ENCODE measurements around the gene CADPS2.

The CADPS2 gene

GRCh38 chr7:122766593-122766992, 119.7 kb downstream of the CADPS2 start:
- no peak for DNase-seq

GRCh38 chr7:122764902-122765301, 121.4 kb downstream of the CADPS2 start:
- DNase-seq, result no peak

GRCh38 chr7:122764020-122764419, 122.2 kb downstream of the CADPS2 start:
- no peak for DNase-seq

- no peak for DNase-seq
These were observed 124.2 kb downstream of the CADPS2 start for GRCh38 chr7:122762071-122762470.

GRCh38 chr7:122758501-122758900, 127.8 kb downstream of the CADPS2 start:
- DNase-seq, result no peak

- DNase-seq, result no peak
These were observed 129.4 kb downstream of the CADPS2 start for GRCh38 chr7:122756860-122757259.

GRCh38 chr7:122755696-122756095, 130.6 kb downstream of the CADPS2 start:
- DNase-seq, result no peak

GRCh38 chr7:122752583-122752982, 133.7 kb downstream of the CADPS2 start:
- no peak for DNase-seq

- DNase-seq, result no peak
These were observed 135.9 kb downstream of the CADPS2 start for GRCh38 chr7:122750389-122750788.

- no peak for DNase-seq
These were observed 138.1 kb downstream of the CADPS2 start for GRCh38 chr7:122748195-122748594.

- DNase-seq, result no peak
These were observed 139.3 kb downstream of the CADPS2 start for GRCh38 chr7:122746948-122747347.

- no peak for DNase-seq
These were observed 143.0 kb downstream of the CADPS2 start for GRCh38 chr7:122743211-122743610.

GRCh38 chr7:122738947-122739346, 147.3 kb downstream of the CADPS2 start:
- DNase-seq, result no peak

GRCh38 chr7:122736183-122736582, 150.1 kb downstream of the CADPS2 start:
- DNase-seq, result no peak

- no peak for DNase-seq
These were observed 158.5 kb downstream of the CADPS2 start for GRCh38 chr7:122727759-122728158.

GRCh38 chr7:122727354-122727753, 158.9 kb downstream of the CADPS2 start:
- DNase-seq, result no peak

GRCh38 chr7:122726881-122727280, 159.4 kb downstream of the CADPS2 start:
- no peak for DNase-seq

GRCh38 chr7:122724366-122724765, 161.9 kb downstream of the CADPS2 start:
- no peak for DNase-seq

GRCh38 chr7:122719010-122719578, 167.2 kb downstream of the CADPS2 start:
- no peak for DNase-seq

GRCh38 chr7:122717356-122718089, 168.7 kb downstream of the CADPS2 start:
- DNase-seq, result no peak

- no peak for DNase-seq
These were observed 171.1 kb downstream of the CADPS2 start for GRCh38 chr7:122715183-122715582.

GRCh38 chr7:122710916-122711315, 175.3 kb downstream of the CADPS2 start:
- DNase-seq, result no peak

- DNase-seq, result no peak
These were observed 176.2 kb downstream of the CADPS2 start for GRCh38 chr7:122709930-122710646.

GRCh38 chr7:122706836-122707235, 179.4 kb downstream of the CADPS2 start:
- no peak for DNase-seq

All from activated effector memory CD4-positive, alpha-beta T cell treated with Interleukin-2 at 50 U/mL for 16 hours (primary cell).